Esophagus (tissue), 2 donors: Measurements from ENCODE around the gene LORICRIN. TPM values are rescaled to one million over a fixed set of nuclear protein-coding genes. Genes with fewer than 3 reads are reported as not detected.
A peak's percentile ranks its signal among the peaks of the same experiment; 100 is the strongest.

Experiments used
- H3K27ac ChIP-seq, 2 donors: one replicate each; pipeline ENCODE4 v1.5.1; 2013; ENCODE audit warnings: low read depth in 2 of 2, mild to moderate bottlenecking in 2 of 2, inconsistent platforms in 1 of 2, low read length in 1 of 2, moderate library complexity in 1 of 2
- H3K27me3 ChIP-seq, 2 donors: one replicate each; pipeline ENCODE4 v1.6.1; 2013; ENCODE audit warnings: low read length in 2 of 2, control low read depth in 1 of 2, mild to moderate bottlenecking in 1 of 2; ENCODE audit not compliant: insufficient read depth in 2 of 2, control insufficient read depth in 1 of 2
- H3K36me3 ChIP-seq, 2 donors: one replicate each; pipeline ENCODE4 v1.6.1; 2013; ENCODE audit warnings: low read length in 1 of 2; ENCODE audit not compliant: control insufficient read depth in 2 of 2, insufficient read depth in 2 of 2
- H3K4me1 ChIP-seq, 2 donors: one replicate each; pipeline ENCODE4 v1.6.1; 2013; ENCODE audit warnings: low read length in 1 of 2; ENCODE audit not compliant: control insufficient read depth in 2 of 2, insufficient read depth in 2 of 2
- H3K4me3 ChIP-seq, 2 donors: one replicate each; pipeline ENCODE4 v1.5.1; 2013; ENCODE audit warnings: low read length in 2 of 2, mild to moderate bottlenecking in 2 of 2, low read depth in 1 of 2, moderate library complexity in 1 of 2
- H3K9me3 ChIP-seq, 2 donors: one replicate each; pipeline ENCODE4 v1.6.1; 2013; ENCODE audit warnings: mild to moderate bottlenecking in 2 of 2, low read depth in 1 of 2, low read length in 1 of 2, moderate library complexity in 1 of 2; ENCODE audit not compliant: control insufficient read depth in 2 of 2, insufficient read depth in 1 of 2
- WGBS, 2 donors: extraction: QIAGEN DNeasy Blood & Tissue Kit; methylation state at CpG; one replicate each; pipeline ENCODE4 v1.1.7; 2013; 5-methylcytosine and 5-hydroxymethylcytosine counted together
- polyA plus RNA-seq, 2 donors: library from polyadenylated mRNA; stranded (reverse); fragments of 200-250 nt; gene quantifications; one replicate each; pipeline ENCODE4 v1.2.3, GENCODE V29; 2013
- donor health status: healthy with polysubstance abuse.
- donor health status: Bipolar disorder and iron deficiency.

LORICRIN gene
- polyA plus RNA-seq, 2 donors: 0.28 TPM; not detected in 1

- no peaks in the 10 kb centered on the region for H3K9me3 ChIP-seq
- H3K27me3 ChIP-seq: peaks cover 0 to 5% of the 10 kb centered on the region in 2 donors
- 3% methylated on average over 66 to 80 of the region's 80 CpGs for WGBS, 2 donors
- no peaks in the 10 kb centered on the region for H3K36me3 ChIP-seq
- H3K4me3 ChIP-seq: peak overlapping the region; percentile 55 to 67
- no peak overlapping the region for H3K27ac ChIP-seq
- H3K4me1 ChIP-seq: no peaks in the 10 kb centered on the region
Measured at GRCh38 chr1:153261281-153262069, 2.0 kb downstream of the LORICRIN start.

DNA sequence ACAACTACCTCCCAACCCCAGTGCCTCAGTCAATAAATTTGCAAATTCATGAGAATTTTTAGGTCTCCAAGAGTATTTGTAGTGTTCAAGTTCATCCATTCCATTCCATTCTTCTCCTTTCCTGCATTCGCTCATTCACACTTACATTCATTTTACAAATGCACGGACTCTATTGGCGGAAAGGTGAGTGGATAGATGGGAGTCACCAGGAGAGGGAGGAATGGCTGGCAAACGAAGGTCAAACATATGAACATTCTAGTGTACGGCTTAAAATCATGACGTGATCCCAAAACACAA lies 2.5 kb downstream of the LORICRIN start:
- Histone ChIP-seq H3K27me3 (peaks cover 0 to 5% of the 10 kb centered on the region in 2 donors), H3K36me3 (no peaks in the 10 kb centered on the region), H3K9me3 (no peaks in the 10 kb centered on the region), H3K27ac (no peak overlapping the region), H3K4me3 (peak overlapping the region; percentile 55 to 67), H3K4me1 (no peaks in the 10 kb centered on the region)
- WGBS, 2 donors: 32 to 40% methylated on average over 6 of the region's 6 CpGs

GRCh38 chr1:153262462-153263157 lies 3.1 kb downstream of the LORICRIN start:
- H3K27ac ChIP-seq: no peak overlapping the region
- H3K4me3 ChIP-seq: no peak overlapping the region
- H3K9me3 ChIP-seq: no peaks in the 10 kb centered on the region
- 31 to 38% methylated on average over 10 of the region's 10 CpGs for WGBS, 2 donors
- H3K36me3 ChIP-seq: no peaks in the 10 kb centered on the region
- no peaks in the 10 kb centered on the region for H3K4me1 ChIP-seq
- peaks cover 0 to 5% of the 10 kb centered on the region in 2 donors for H3K27me3 ChIP-seq

DNA sequence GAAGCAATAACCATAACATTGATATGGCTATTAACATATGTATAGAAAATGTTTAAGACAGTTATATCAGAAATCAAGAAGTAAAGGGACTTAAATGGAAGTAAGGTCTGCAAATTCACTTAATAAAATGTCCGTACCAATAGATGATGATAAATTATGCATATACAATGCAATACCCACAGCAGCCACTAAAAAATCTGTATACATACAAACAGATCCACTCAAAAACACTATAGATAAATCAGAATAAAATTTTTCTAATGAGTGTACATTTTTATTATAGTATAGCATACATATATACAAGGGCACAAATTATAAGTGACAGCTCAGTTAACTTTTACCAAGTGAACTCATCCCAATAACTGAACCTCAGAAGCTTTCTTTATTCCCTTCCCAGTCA lies 6.0 kb downstream of the LORICRIN start:
- H3K9me3 ChIP-seq: no peaks in the 10 kb centered on the region
- H3K4me1 ChIP-seq: no peaks in the 10 kb centered on the region
- no peak overlapping the region for H3K27ac ChIP-seq
- 83 to 91% methylated on average over 1 of the region's 1 CpG for WGBS, 2 donors
- no peaks in the 10 kb centered on the region for H3K36me3 ChIP-seq
- no peak overlapping the region for H3K4me3 ChIP-seq
- peaks cover 0 to 5% of the 10 kb centered on the region in 2 donors for H3K27me3 ChIP-seq

DNA sequence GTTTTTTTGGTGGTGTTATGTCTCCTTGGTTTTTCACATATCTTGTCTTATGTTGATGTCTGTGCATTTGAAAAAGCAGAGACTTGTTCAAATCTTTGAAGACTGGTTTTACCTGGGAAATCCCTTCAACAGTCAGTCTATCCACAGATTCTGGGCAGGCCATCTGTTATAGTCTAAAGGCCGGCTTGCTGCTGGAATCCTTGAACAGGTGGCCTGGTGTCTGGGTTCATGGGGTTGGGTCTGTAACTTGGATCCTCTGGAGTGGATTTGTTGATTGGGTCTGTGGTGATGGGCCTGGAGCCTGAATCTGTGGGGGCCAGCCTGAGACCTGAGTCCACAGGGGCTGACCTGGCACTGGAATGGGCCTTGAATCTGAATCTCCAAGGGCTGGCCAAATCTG lies 12.2 kb downstream of the LORICRIN start:
- no peak overlapping the region for H3K27ac ChIP-seq
- no peaks in the 10 kb centered on the region for H3K27me3 ChIP-seq
- 55 to 70% methylated on average over 1 of the region's 1 CpG for WGBS, 2 donors
- no peaks in the 10 kb centered on the region for H3K36me3 ChIP-seq
- H3K9me3 ChIP-seq: no peaks in the 10 kb centered on the region
- no peak overlapping the region for H3K4me3 ChIP-seq
- H3K4me1 ChIP-seq: peaks cover 0 to 2% of the 10 kb centered on the region in 2 donors

DNA sequence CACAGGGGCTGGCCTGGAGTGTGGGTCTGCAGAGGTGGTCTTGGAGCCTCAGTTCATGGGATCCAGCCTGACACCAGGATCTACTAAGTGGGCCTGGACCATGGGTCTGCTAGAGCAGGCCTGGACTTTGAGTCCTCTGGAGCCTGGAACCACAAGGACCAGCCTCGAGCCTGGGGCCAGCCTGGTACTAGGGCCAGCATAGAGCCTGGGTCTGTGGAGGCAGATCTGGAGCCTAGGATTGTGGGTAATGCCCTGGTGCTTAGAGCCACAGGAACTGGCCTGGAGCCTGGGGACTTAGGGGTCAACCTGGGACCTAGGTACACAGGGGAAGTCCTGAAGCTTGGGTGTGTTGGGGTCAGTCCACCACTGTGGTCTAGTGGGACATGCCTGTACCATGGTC lies 12.7 kb downstream of the LORICRIN start:
- WGBS, 2 donors: 79 to 83% methylated on average over 1 of the region's 1 CpG
- Histone ChIP-seq H3K27ac (no peak overlapping the region), H3K9me3 (no peaks in the 10 kb centered on the region), H3K27me3 (no peaks in the 10 kb centered on the region), H3K4me3 (no peak overlapping the region), H3K4me1 (peaks cover 0 to 2% of the 10 kb centered on the region in 2 donors), H3K36me3 (no peaks in the 10 kb centered on the region)

DNA sequence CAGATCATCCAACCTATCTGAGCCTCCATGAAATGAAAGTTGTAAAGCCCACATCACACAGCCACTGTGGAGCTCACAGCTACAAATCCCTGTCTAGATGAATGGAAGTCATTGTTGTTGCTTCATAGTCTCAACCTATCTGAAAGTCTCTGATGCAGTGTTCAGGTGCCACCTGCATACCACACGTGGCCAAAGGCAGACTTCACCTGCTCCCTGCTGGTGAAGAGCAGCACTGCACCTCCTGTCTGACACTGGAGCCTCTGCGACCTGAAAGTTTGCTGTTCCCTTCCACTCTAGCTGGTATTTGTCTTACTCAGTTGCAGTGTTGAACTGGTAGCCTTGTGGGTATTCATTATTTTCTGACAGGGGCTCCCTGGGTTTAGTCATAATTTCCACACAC lies 18.4 kb downstream of the LORICRIN start:
- H3K27ac ChIP-seq: no peak overlapping the region
- no peaks in the 10 kb centered on the region for H3K36me3 ChIP-seq
- WGBS, 2 donors: 12 to 15% methylated on average over 2 of the region's 2 CpGs
- H3K4me1 ChIP-seq: peaks cover 0 to 2% of the 10 kb centered on the region in 2 donors
- no peaks in the 10 kb centered on the region for H3K27me3 ChIP-seq
- no peak overlapping the region for H3K4me3 ChIP-seq
- H3K9me3 ChIP-seq: no peaks in the 10 kb centered on the region

DNA sequence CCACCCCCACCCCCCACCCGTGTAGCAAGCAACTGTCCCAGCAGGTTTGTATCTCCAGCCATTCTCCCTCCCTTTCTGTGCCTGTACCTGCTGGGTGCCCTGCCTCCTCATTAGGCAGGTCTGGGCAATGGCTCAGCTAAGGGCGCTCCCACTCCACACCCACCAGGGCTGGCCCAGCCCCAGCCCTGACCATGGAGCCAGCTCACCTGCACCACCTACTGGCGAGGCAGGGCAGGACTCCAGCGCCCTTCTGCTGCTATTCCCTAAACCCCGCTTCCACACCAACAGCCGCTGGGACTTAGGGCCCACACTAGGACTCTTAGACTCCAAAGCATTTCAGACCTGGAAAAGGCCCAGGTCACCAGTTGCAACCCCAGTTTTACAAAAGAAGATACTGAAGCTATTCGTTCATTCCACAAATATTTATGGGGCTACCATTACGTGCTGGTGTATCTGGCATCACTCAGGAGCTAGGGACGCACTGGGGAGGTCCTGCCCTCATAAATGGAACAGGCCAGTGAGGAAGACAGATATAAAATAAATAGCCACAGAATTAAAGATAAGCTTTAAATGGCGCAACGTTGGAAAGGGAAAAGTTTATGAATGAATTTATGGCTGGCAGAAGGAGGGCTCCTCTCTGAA lies 29.3 kb downstream of the LORICRIN start:
- Histone ChIP-seq H3K27me3 (no peaks in the 10 kb centered on the region), H3K4me1 (peaks cover 0 to 17% of the 10 kb centered on the region in 2 donors), H3K27ac (peak overlapping the region; percentile 78 to 82), H3K4me3 (no peak overlapping the region), H3K9me3 (no peaks in the 10 kb centered on the region), H3K36me3 (no peaks in the 10 kb centered on the region)
- WGBS, 2 donors: 50 to 57% methylated on average over 11 of the region's 11 CpGs

DNA sequence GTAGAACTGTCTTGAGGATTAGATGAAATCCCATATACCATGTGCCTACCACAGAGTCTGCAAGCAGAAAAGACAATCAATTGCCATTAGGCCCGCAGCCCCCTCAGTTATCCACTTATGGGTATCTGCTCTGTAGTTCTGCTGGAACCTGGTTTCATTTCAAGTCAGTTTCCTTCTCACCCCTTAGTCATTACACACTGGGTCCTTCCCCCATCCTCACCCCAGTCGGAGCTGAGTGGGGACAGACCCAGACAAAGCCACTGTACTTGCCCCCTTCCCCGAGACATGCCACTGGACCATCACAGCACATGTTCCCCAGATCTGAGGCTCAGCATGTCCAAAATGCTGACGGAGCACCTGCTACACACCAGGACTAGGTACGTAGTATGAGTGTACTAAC lies 32.0 kb downstream of the LORICRIN start:
- 79 to 83% methylated on average over 5 of the region's 5 CpGs for WGBS, 2 donors
- peak overlapping the region; percentile 84 to 98 for H3K27ac ChIP-seq
- H3K4me1 ChIP-seq: peaks cover 0 to 21% of the 10 kb centered on the region in 2 donors
- H3K27me3 ChIP-seq: no peaks in the 10 kb centered on the region
- no peaks in the 10 kb centered on the region for H3K36me3 ChIP-seq
- H3K9me3 ChIP-seq: no peaks in the 10 kb centered on the region
- no peak overlapping the region for H3K4me3 ChIP-seq
